Liver (tissue), 9 donors: ENCODE measurements around the gene ARAP1. TPM values are rescaled to one million over a fixed set of nuclear protein-coding genes. Genes with fewer than 3 reads are reported as not detected.

Source experiments
- DNase-seq: peaks from one replicate; pipeline ENCODE4 v3.0.0-alpha.2; 2017; ENCODE audit warnings: low spot score
- H3K27ac ChIP-seq, 2 donors: one replicate each; pipeline ENCODE4 v1.7.0; 2013; ENCODE audit warnings: inconsistent platforms in 2 of 2, low read length in 2 of 2, control low read depth in 1 of 2, low read depth in 1 of 2, mild to moderate bottlenecking in 1 of 2
- H3K27me3 ChIP-seq, 4 donors: one replicate each; pipeline versions ENCODE4 v1.6.1 to v1.7.0; 2013; ENCODE audit warnings: low read length in 3 of 4, inconsistent platforms in 1 of 4, mild to moderate bottlenecking in 1 of 4, moderate library complexity in 1 of 4; ENCODE audit not compliant: control insufficient read depth in 4 of 4, insufficient read depth in 4 of 4
- H3K36me3 ChIP-seq, 4 donors: one replicate each; pipeline versions ENCODE4 v1.6.1 to v1.7.0; 2013; ENCODE audit warnings: low read length in 3 of 4, mild to moderate bottlenecking in 3 of 4, low read depth in 1 of 4, moderate library complexity in 1 of 4; ENCODE audit not compliant: control insufficient read depth in 4 of 4, insufficient read depth in 3 of 4
- H3K4me1 ChIP-seq, 4 donors: one replicate each; pipeline versions ENCODE4 v1.6.1 to v1.7.0; 2013; ENCODE audit warnings: low read length in 3 of 4, mild to moderate bottlenecking in 3 of 4, moderate library complexity in 1 of 4; ENCODE audit not compliant: control insufficient read depth in 4 of 4, insufficient read depth in 4 of 4
- H3K4me3 ChIP-seq, 3 donors: one replicate each; pipeline versions ENCODE4 v1.6.1 to v1.7.0; 2013; ENCODE audit warnings: low read length in 3 of 3, control low read depth in 1 of 3, low read depth in 1 of 3, mild to moderate bottlenecking in 1 of 3
- H3K9ac ChIP-seq, 2 donors: one replicate each; pipeline ENCODE4 v1.7.0; 2013; ENCODE audit warnings: low read length in 2 of 2, mild to moderate bottlenecking in 2 of 2, moderate library complexity in 2 of 2, control low read depth in 1 of 2, low read depth in 1 of 2
- H3K9me3 ChIP-seq, 4 donors: one replicate each; pipeline versions ENCODE4 v1.6.1 to v1.7.0; 2013; ENCODE audit warnings: low read length in 3 of 4; ENCODE audit not compliant: control insufficient read depth in 4 of 4
- EGR1 ChIP-seq, 2 donors: IDR thresholded peaks; 2 replicates each; pipeline ENCODE4 v1.6.1; 2016 to 2018; ENCODE audit warnings: antibody characterized with exemption in 2 of 2, low read depth in 2 of 2
- FOXA2 ChIP-seq: IDR thresholded peaks from 2 replicates; pipeline ENCODE4 v1.6.1; 2016; ENCODE audit warnings: antibody characterized with exemption
- GABPA ChIP-seq, 2 donors: IDR thresholded peaks in 1 of 2; conservative IDR thresholded peaks in 1 of 2; 2 replicates each; pipeline ENCODE4 v1.6.1; 2016; ENCODE audit warnings: antibody characterized with exemption in 2 of 2, mild to moderate bottlenecking in 1 of 2, moderate library complexity in 1 of 2
- HNF4G ChIP-seq: IDR thresholded peaks from 2 replicates; pipeline ENCODE4 v1.6.1; 2016; ENCODE audit warnings: antibody characterized with exemption
- JUND ChIP-seq, 2 donors: IDR thresholded peaks; 2 replicates each; pipeline ENCODE4 v1.6.1; 2016; ENCODE audit warnings: antibody characterized with exemption in 2 of 2
- NR2F2 ChIP-seq: IDR thresholded peaks from 2 replicates; pipeline ENCODE4 v1.6.1; 2016; ENCODE audit warnings: antibody characterized with exemption
- RAD21 ChIP-seq, 2 donors: IDR thresholded peaks; 2 replicates each; pipeline ENCODE4 v1.6.1; 2016; ENCODE audit warnings: antibody characterized with exemption in 2 of 2, mild to moderate bottlenecking in 2 of 2
- SP1 ChIP-seq: IDR thresholded peaks from 2 replicates; pipeline ENCODE4 v1.6.1; 2018; ENCODE audit warnings: antibody characterized with exemption, mild to moderate bottlenecking
- TAF1 ChIP-seq: conservative IDR thresholded peaks from 2 replicates; pipeline ENCODE4 v1.6.1; 2016; ENCODE audit warnings: antibody characterized with exemption, mild to moderate bottlenecking
- YY1 ChIP-seq: IDR thresholded peaks from 2 replicates; pipeline ENCODE4 v1.6.1; 2016; ENCODE audit warnings: antibody characterized with exemption, mild to moderate bottlenecking
- WGBS: extraction: QIAGEN DNeasy Blood & Tissue Kit; methylation state at CpG from one replicate; pipeline ENCODE4 v1.1.7; 2013; 5-methylcytosine and 5-hydroxymethylcytosine counted together
- polyA plus RNA-seq, 2 donors: library from polyadenylated mRNA; stranded (reverse) in 1 of 2; unstranded in 1 of 2; fragments of 200-250 nt in 1 of 2; fragments of >200 nt in 1 of 2; fragmentation: Nextera tagmentation in 1 of 2; extraction: Ambion mirVana in 1 of 2; gene quantifications; one replicate each; pipeline versions ENCODE4 v1.2.1 to v1.2.3, GENCODE V29; 2013 to 2015
- total RNA-seq, 2 donors: library from RNA; depleted of rRNA; stranded (reverse); fragments of >200 nt; gene quantifications; one replicate each; pipeline ENCODE4 v1.2.3, GENCODE V29; 2014
- TF ChIP-seq, protein P1 (sequence below): IDR thresholded peaks from 2 replicates; pipeline ENCODE4 v1.6.1; 2016; ENCODE audit warnings: antibody characterized with exemption
- TF ChIP-seq, protein P2 (sequence below): IDR thresholded peaks from 2 replicates; pipeline ENCODE4 v1.6.1; 2016; ENCODE audit warnings: antibody characterized with exemption, mild to moderate bottlenecking
- TF ChIP-seq, protein P3 (sequence below): IDR thresholded peaks from 2 replicates; pipeline ENCODE4 v1.6.1; 2016; ENCODE audit warnings: antibody characterized with exemption
- donor health status: healthy.
- donor health status: healthy.
- donor health status: healthy.
- donor health status: healthy.
- donor health status: healthy.

Gene ARAP1
- total and polyA plus RNA-seq, 4 donors: 14.4 to 77.8 (median 43.5) TPM

- no peak overlapping the region for H3K27ac ChIP-seq
- H3K4me1 ChIP-seq: peaks cover 20 to 92% (median 77%) of the 10 kb centered on the region in 4 donors
- no peak overlapping the region for H3K9ac ChIP-seq
- DNase-seq: no peak
- peaks cover 0 to 3% (median 0%) of the 10 kb centered on the region in 4 donors for H3K36me3 ChIP-seq
- 74% methylated on average over 4 of the region's 4 CpGs for WGBS
- H3K27me3 ChIP-seq: no peaks in the 10 kb centered on the region
- TF ChIP-seq EGR1 (IDR thresholded peaks at IDR 0.05; ENCODE audit: low read depth in 2 of 2): no peak
- no peak for TF ChIP-seq SP1
- TF ChIP-seq, protein P1, sequence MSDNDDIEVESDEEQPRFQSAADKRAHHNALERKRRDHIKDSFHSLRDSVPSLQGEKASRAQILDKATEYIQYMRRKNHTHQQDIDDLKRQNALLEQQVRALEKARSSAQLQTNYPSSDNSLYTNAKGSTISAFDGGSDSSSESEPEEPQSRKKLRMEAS: no peak
- H3K9me3 ChIP-seq: no peaks in the 10 kb centered on the region
- H3K4me3 ChIP-seq: no peak overlapping the region
These were observed 19.3 kb upstream of the ARAP1 start for GRCh38 chr11:72771507-72771906.

- no peak for DNase-seq
- H3K4me3 ChIP-seq: no peak overlapping the region
- no peak for TF ChIP-seq TAF1
- TF ChIP-seq, protein P2, sequence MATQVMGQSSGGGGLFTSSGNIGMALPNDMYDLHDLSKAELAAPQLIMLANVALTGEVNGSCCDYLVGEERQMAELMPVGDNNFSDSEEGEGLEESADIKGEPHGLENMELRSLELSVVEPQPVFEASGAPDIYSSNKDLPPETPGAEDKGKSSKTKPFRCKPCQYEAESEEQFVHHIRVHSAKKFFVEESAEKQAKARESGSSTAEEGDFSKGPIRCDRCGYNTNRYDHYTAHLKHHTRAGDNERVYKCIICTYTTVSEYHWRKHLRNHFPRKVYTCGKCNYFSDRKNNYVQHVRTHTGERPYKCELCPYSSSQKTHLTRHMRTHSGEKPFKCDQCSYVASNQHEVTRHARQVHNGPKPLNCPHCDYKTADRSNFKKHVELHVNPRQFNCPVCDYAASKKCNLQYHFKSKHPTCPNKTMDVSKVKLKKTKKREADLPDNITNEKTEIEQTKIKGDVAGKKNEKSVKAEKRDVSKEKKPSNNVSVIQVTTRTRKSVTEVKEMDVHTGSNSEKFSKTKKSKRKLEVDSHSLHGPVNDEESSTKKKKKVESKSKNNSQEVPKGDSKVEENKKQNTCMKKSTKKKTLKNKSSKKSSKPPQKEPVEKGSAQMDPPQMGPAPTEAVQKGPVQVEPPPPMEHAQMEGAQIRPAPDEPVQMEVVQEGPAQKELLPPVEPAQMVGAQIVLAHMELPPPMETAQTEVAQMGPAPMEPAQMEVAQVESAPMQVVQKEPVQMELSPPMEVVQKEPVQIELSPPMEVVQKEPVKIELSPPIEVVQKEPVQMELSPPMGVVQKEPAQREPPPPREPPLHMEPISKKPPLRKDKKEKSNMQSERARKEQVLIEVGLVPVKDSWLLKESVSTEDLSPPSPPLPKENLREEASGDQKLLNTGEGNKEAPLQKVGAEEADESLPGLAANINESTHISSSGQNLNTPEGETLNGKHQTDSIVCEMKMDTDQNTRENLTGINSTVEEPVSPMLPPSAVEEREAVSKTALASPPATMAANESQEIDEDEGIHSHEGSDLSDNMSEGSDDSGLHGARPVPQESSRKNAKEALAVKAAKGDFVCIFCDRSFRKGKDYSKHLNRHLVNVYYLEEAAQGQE: no peak
- H3K27me3 ChIP-seq: no peaks in the 10 kb centered on the region
- peaks cover 0 to 3% (median 0%) of the 10 kb centered on the region in 4 donors for H3K36me3 ChIP-seq
- WGBS: 72% methylated on average over 3 of the region's 3 CpGs
- H3K9ac ChIP-seq: no peak overlapping the region
- no peaks in the 10 kb centered on the region for H3K9me3 ChIP-seq
- H3K4me1 ChIP-seq: peaks cover 22 to 92% (median 77%) of the 10 kb centered on the region in 4 donors
- H3K27ac ChIP-seq: no peak overlapping the region
These were observed 18.6 kb upstream of the ARAP1 start for GRCh38 chr11:72770799-72771198.

- H3K36me3 ChIP-seq: peaks cover 0 to 3% (median 0%) of the 10 kb centered on the region in 4 donors
- no peak overlapping the region for H3K27ac ChIP-seq
- H3K4me1 ChIP-seq: peaks cover 18 to 87% (median 70%) of the 10 kb centered on the region in 4 donors
- DNase-seq: no peak
- no peak overlapping the region for H3K9ac ChIP-seq
- 70% methylated on average over 4 of the region's 4 CpGs for WGBS
- no peaks in the 10 kb centered on the region for H3K27me3 ChIP-seq
- H3K9me3 ChIP-seq: no peaks in the 10 kb centered on the region
- H3K4me3 ChIP-seq: no peak overlapping the region
- no peak for TF ChIP-seq SP1
- TF ChIP-seq FOXA2: no peak
These were observed 17.5 kb upstream of the ARAP1 start for GRCh38 chr11:72769680-72770079.

- peaks cover 0 to 4% (median 0%) of the 10 kb centered on the region in 4 donors for H3K36me3 ChIP-seq
- DNase-seq: no peak
- TF ChIP-seq NR2F2 (no peak), JUND (IDR thresholded peaks at IDR 0.05) (no peak), TAF1 (no peak), RAD21 (IDR thresholded peaks at IDR 0.05) (no peak), HNF4G (no peak), GABPA (IDR thresholded peaks at IDR 0.05 in 1 of 2, conservative IDR thresholded peaks at IDR 0.05 in 1 of 2) (no peak), EGR1 (IDR thresholded peaks at IDR 0.05; ENCODE audit: low read depth in 2 of 2) (no peak), SP1 (no peak), YY1 (no peak)
- TF ChIP-seq, protein P3, sequence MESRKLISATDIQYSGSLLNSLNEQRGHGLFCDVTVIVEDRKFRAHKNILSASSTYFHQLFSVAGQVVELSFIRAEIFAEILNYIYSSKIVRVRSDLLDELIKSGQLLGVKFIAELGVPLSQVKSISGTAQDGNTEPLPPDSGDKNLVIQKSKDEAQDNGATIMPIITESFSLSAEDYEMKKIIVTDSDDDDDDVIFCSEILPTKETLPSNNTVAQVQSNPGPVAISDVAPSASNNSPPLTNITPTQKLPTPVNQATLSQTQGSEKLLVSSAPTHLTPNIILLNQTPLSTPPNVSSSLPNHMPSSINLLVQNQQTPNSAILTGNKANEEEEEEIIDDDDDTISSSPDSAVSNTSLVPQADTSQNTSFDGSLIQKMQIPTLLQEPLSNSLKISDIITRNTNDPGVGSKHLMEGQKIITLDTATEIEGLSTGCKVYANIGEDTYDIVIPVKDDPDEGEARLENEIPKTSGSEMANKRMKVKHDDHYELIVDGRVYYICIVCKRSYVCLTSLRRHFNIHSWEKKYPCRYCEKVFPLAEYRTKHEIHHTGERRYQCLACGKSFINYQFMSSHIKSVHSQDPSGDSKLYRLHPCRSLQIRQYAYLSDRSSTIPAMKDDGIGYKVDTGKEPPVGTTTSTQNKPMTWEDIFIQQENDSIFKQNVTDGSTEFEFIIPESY: no peak
- TF ChIP-seq, protein P2: no peak
- TF ChIP-seq, protein P1: no peak
These were observed 16.4 kb upstream of the ARAP1 start for GRCh38 chr11:72768581-72768980.

More at GRCh38 chr11:72768581-72768980, 16.4 kb upstream of the ARAP1 start:
- Histone ChIP-seq H3K9ac (no peak overlapping the region), H3K9me3 (no peaks in the 10 kb centered on the region), H3K27ac (no peak overlapping the region), H3K27me3 (no peaks in the 10 kb centered on the region), H3K4me1 (peaks cover 17 to 84% (median 66%) of the 10 kb centered on the region in 4 donors), H3K4me3 (no peak overlapping the region)
- 98% methylated on average over 3 of the region's 3 CpGs for whole genome bisulfite sequencing
